K562 (cell line): ENCODE measurements around the gene XPO1.
"Not testable (repeated sequence)": the region's sequence is repeated elsewhere in the genome, so short reads cannot be mapped to it uniquely, and the experiment has no call there.

Experiments
- ARID2 ChIP-seq: fragments of 450-650 bp; IDR thresholded peaks from 2 replicates; pipeline ENCODE4 v1.6.1; 2017; ENCODE audit warnings: antibody characterized with exemption, mild to moderate bottlenecking
- EP300 ChIP-seq: IDR thresholded peaks from 2 replicates; pipeline ENCODE4 v1.6.1; 2012; ENCODE audit warnings: low read length, improper control_type of control experiment
- FOSL1 ChIP-seq: fragments of 200-800 bp; sonication (Bioruptor generic); conservative IDR thresholded peaks from 2 replicates; pipeline ENCODE4 v1.6.1; 2016; ENCODE audit warnings: missing genetic modification characterization, missing compliant biosample characterization
- KDM1A ChIP-seq, 2 experiments: fragments of 450-650 bp; IDR thresholded peaks; 2 replicates each; pipeline ENCODE4 v1.6.1; 2016; ENCODE audit warnings: mild to moderate bottlenecking in 2 of 2
- NFE2L1 ChIP-seq: fragments of 450-650 bp; IDR thresholded peaks from 2 replicates; pipeline ENCODE4 v1.6.1; 2016; ENCODE audit warnings: missing genetic modification characterization, low read depth, mild to moderate bottlenecking, missing compliant biosample characterization, moderate library complexity, borderline replicate concordance
- NRF1 ChIP-seq, 2 experiments: fragments of 450-650 bp; IDR thresholded peaks in 1 of 2; conservative IDR thresholded peaks in 1 of 2; 2 replicates each; pipeline ENCODE4 v1.6.1; 2014; ENCODE audit warnings: mild to moderate bottlenecking in 2 of 2
- PRPF4 ChIP-seq: fragments of 200-400 bp; formaldehyde crosslinking; IDR thresholded peaks from one replicate; pipeline ENCODE4 v1.6.1; 2017; ENCODE audit warnings: low read length, low read depth, mild to moderate bottlenecking; ENCODE audit not compliant: insufficient read depth, poor library complexity, severe bottlenecking
- SETDB1 ChIP-seq: IDR thresholded peaks from one replicate; pipeline ENCODE4 v1.6.1; 2012; ENCODE audit warnings: low read length, control low read depth, inconsistent platforms
- STAT5B ChIP-seq: fragments of 250-450 bp; sonication (Bioruptor Pico); IDR thresholded peaks from 2 replicates; pipeline ENCODE4 v1.8.0; 2021; ENCODE audit warnings: mild to moderate bottlenecking, inconsistent platforms
- ZNF121 ChIP-seq: sonication (generic); formaldehyde crosslinking; conservative IDR thresholded peaks from 2 replicates; pipeline ENCODE4 v1.8.0; 2022; ENCODE audit warnings: missing genetic modification reagents
- TF ChIP-seq, protein P1 (sequence below): fragments of 250-450 bp; sonication (Bioruptor Pico); IDR thresholded peaks from 2 replicates; pipeline ENCODE4 v1.8.0; 2021; ENCODE audit warnings: moderate library complexity, mild to moderate bottlenecking, inconsistent platforms
- TF ChIP-seq, protein P2 (sequence below), 3 experiments: IDR thresholded peaks in 2 of 3; conservative IDR thresholded peaks in 1 of 3; 2 replicates each; pipeline ENCODE4 v1.5.1; 2011 to 2012; ENCODE audit warnings: low read length in 3 of 3, mild to moderate bottlenecking in 3 of 3, control low read depth in 2 of 3, improper control_type of control experiment in 1 of 3, inconsistent platforms in 1 of 3, low read depth in 1 of 3, mixed read lengths in 1 of 3, moderate library complexity in 1 of 3; ENCODE audit not compliant: insufficient read depth in 2 of 3
- TF ChIP-seq, protein P3 (sequence below): sonication (generic); formaldehyde crosslinking; IDR thresholded peaks from 2 replicates; pipeline ENCODE4 v1.8.1; 2022; ENCODE audit warnings: missing genetic modification reagents

DNA sequence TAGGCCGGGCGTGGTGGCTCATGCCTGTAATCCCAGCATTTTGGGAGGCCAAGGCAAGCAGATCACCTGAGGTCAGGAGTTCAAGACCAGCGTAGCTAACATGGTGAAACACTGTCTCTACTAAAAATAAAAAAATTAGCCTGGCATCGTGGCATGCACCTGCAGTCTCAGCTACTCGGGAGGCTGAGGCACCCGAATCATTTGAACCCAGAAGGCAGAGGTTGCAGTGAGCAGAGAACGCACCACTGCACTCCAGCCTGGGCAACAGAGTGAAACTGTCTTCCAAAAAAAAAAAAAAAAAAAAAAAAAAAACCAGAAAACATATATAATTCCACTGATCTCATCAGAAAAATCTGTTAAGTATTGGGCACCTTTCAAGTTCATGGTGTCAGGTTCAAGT, 91.2 kb downstream of the XPO1 start:
- not testable (repeated sequence) for TF ChIP-seq NRF1 (conservative IDR thresholded peaks at IDR 0.05 in 1 of 2, IDR thresholded peaks at IDR 0.05 in 1 of 2); PRPF4; KDM1A (IDR thresholded peaks at IDR 0.05); ZNF121 (CRISPR knock-in tag); SETDB1; NFE2L1 (tag); FOSL1 (tag); EP300; ARID2; STAT5B (CRISPR knock-in tag)
- TF ChIP-seq, protein P1, sequence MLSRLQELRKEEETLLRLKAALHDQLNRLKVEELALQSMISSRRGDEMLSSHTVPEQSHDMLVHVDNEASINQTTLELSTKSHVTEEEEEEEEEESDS: not testable (repeated sequence)
- TF ChIP-seq, protein P2, sequence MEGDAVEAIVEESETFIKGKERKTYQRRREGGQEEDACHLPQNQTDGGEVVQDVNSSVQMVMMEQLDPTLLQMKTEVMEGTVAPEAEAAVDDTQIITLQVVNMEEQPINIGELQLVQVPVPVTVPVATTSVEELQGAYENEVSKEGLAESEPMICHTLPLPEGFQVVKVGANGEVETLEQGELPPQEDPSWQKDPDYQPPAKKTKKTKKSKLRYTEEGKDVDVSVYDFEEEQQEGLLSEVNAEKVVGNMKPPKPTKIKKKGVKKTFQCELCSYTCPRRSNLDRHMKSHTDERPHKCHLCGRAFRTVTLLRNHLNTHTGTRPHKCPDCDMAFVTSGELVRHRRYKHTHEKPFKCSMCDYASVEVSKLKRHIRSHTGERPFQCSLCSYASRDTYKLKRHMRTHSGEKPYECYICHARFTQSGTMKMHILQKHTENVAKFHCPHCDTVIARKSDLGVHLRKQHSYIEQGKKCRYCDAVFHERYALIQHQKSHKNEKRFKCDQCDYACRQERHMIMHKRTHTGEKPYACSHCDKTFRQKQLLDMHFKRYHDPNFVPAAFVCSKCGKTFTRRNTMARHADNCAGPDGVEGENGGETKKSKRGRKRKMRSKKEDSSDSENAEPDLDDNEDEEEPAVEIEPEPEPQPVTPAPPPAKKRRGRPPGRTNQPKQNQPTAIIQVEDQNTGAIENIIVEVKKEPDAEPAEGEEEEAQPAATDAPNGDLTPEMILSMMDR (IDR thresholded peaks at IDR 0.05 in 2 of 3, conservative IDR thresholded peaks at IDR 0.05 in 1 of 3; ENCODE audit: insufficient read depth in 2 of 3, low read depth in 1 of 3, low read length in 3 of 3): not testable (repeated sequence)
- TF ChIP-seq, protein P3, sequence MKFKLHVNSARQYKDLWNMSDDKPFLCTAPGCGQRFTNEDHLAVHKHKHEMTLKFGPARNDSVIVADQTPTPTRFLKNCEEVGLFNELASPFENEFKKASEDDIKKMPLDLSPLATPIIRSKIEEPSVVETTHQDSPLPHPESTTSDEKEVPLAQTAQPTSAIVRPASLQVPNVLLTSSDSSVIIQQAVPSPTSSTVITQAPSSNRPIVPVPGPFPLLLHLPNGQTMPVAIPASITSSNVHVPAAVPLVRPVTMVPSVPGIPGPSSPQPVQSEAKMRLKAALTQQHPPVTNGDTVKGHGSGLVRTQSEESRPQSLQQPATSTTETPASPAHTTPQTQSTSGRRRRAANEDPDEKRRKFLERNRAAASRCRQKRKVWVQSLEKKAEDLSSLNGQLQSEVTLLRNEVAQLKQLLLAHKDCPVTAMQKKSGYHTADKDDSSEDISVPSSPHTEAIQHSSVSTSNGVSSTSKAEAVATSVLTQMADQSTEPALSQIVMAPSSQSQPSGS (CRISPR knock-in tag): not testable (repeated sequence)
